ENCODE measurements around the gene SOX6. TPM values are rescaled to one million over a fixed set of nuclear protein-coding genes. Genes with fewer than 3 reads are reported as not detected.

Gene SOX6
- polyA plus RNA-seq, 3 donors, result not detected

GRCh38 chr11:16034074-16034473, 322.3 kb downstream of the SOX6 start:
- H4K20me1 ChIP-seq (ENCODE audit: insufficient read depth, low read length), result no peaks in the 10 kb centered on the region
- Mint-ChIP-seq H3K9me3 (no peaks in the 10 kb centered on the region), H3K4me1 (no peaks in the 10 kb centered on the region), H3K36me3 (no peaks in the 10 kb centered on the region), H3K27me3 (ENCODE audit: low read depth in 3 of 3) (peaks cover 0 to 3% (median 2%) of the 10 kb centered on the region in 3 donors), H3K4me3 (no peak overlapping the region), H3K27ac (no peak overlapping the region)
- no peak overlapping the region for H3K4me3 ChIP-seq (replicated peaks in 1 of 3; ENCODE audit: low read depth in 2 of 3, low read length in 3 of 3)
- H3K36me3 ChIP-seq (replicated peaks in 1 of 2; ENCODE audit: control insufficient read depth in 1 of 2, insufficient read depth in 2 of 2, low read length in 2 of 2), result no peaks in the 10 kb centered on the region
- no peak overlapping the region for H3K4me2 ChIP-seq (replicated peaks; ENCODE audit: extremely low read depth, low read length, poor library complexity, severe bottlenecking)
- intact Hi-C loops (cut with micrococcal nuclease), result no loop called here
- H2AFZ ChIP-seq (ENCODE audit: insufficient read depth, low read depth, low read length, poor library complexity, severe bottlenecking), result no peak overlapping the region
- H3K9me3 ChIP-seq (replicated peaks in 1 of 2; ENCODE audit: control insufficient read depth in 1 of 2, insufficient read depth in 1 of 2, low read length in 2 of 2), result no peaks in the 10 kb centered on the region
- H3K79me2 ChIP-seq (ENCODE audit: insufficient read depth, low read length), result no peaks in the 10 kb centered on the region
- TF ChIP-seq, protein P1, sequence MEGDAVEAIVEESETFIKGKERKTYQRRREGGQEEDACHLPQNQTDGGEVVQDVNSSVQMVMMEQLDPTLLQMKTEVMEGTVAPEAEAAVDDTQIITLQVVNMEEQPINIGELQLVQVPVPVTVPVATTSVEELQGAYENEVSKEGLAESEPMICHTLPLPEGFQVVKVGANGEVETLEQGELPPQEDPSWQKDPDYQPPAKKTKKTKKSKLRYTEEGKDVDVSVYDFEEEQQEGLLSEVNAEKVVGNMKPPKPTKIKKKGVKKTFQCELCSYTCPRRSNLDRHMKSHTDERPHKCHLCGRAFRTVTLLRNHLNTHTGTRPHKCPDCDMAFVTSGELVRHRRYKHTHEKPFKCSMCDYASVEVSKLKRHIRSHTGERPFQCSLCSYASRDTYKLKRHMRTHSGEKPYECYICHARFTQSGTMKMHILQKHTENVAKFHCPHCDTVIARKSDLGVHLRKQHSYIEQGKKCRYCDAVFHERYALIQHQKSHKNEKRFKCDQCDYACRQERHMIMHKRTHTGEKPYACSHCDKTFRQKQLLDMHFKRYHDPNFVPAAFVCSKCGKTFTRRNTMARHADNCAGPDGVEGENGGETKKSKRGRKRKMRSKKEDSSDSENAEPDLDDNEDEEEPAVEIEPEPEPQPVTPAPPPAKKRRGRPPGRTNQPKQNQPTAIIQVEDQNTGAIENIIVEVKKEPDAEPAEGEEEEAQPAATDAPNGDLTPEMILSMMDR (IDR thresholded peaks at IDR 0.05), result no peak
- whole genome bisulfite sequencing (ENCODE audit: insufficient coverage), result no CpG with 5 or more reads among the region's 1 CpG
- DNase-seq, result no peak
- no peak overlapping the region for H3K27ac ChIP-seq (ENCODE audit: low read depth in 1 of 2, low read length in 2 of 2)
- no peaks in the 10 kb centered on the region for H3K4me1 ChIP-seq (ENCODE audit: control insufficient read depth in 1 of 2, insufficient read depth in 2 of 2, low read length in 2 of 2)
- no peaks in the 10 kb centered on the region for H3K27me3 ChIP-seq (ENCODE audit: control insufficient read depth in 2 of 2, insufficient read depth in 2 of 2, low read length in 2 of 2)
- no peak overlapping the region for H3K9ac ChIP-seq (ENCODE audit: insufficient read depth, low read length, poor library complexity, severe bottlenecking)

DNA sequence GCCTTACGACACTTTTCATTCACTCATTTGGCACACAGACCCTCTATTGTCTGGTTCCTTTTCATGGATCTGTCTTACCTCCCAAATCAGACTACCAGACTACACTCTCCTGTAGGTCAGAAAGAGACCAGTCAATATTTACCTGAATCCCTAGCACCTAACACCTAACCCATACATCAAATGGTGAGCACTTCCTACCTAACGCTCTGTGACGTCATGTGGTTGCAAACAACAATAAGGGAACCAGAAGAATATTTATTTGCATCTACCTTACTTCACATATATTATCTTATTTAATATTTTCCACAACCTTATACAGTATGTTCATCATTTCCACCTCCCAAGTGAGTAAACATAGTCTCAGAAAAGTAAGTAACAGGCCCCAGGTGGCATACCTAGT, 323.4 kb downstream of the SOX6 start:
- intact Hi-C loops (cut with micrococcal nuclease), result no loop called here
- Mint-ChIP-seq H3K27me3 (ENCODE audit: low read depth in 3 of 3) (peaks cover 0 to 3% (median 2%) of the 10 kb centered on the region in 3 donors), H3K4me1 (no peaks in the 10 kb centered on the region), H3K36me3 (no peaks in the 10 kb centered on the region), H3K4me3 (no peak overlapping the region), H3K27ac (no peak overlapping the region), H3K9me3 (no peaks in the 10 kb centered on the region)
- H3K9me3 ChIP-seq (replicated peaks in 1 of 2; ENCODE audit: control insufficient read depth in 1 of 2, insufficient read depth in 1 of 2, low read length in 2 of 2), result no peaks in the 10 kb centered on the region
- H3K27me3 ChIP-seq (ENCODE audit: control insufficient read depth in 2 of 2, insufficient read depth in 2 of 2, low read length in 2 of 2), result no peaks in the 10 kb centered on the region
- no peaks in the 10 kb centered on the region for H3K4me1 ChIP-seq (ENCODE audit: control insufficient read depth in 1 of 2, insufficient read depth in 2 of 2, low read length in 2 of 2)
- H2AFZ ChIP-seq (ENCODE audit: insufficient read depth, low read depth, low read length, poor library complexity, severe bottlenecking), result no peak overlapping the region
- TF ChIP-seq, protein P1 (IDR thresholded peaks at IDR 0.05), result no peak
- no peak overlapping the region for H3K27ac ChIP-seq (ENCODE audit: low read depth in 1 of 2, low read length in 2 of 2)
- H3K36me3 ChIP-seq (replicated peaks in 1 of 2; ENCODE audit: control insufficient read depth in 1 of 2, insufficient read depth in 2 of 2, low read length in 2 of 2), result no peaks in the 10 kb centered on the region
- no peak overlapping the region for H3K4me2 ChIP-seq (replicated peaks; ENCODE audit: extremely low read depth, low read length, poor library complexity, severe bottlenecking)
- no peaks in the 10 kb centered on the region for H4K20me1 ChIP-seq (ENCODE audit: insufficient read depth, low read length)
- no peak for DNase-seq
- 96% methylated on average over 3 of the region's 3 CpGs for WGBS (ENCODE audit: insufficient coverage)
- H3K9ac ChIP-seq (ENCODE audit: insufficient read depth, low read length, poor library complexity, severe bottlenecking), result no peak overlapping the region
- H3K79me2 ChIP-seq (ENCODE audit: insufficient read depth, low read length), result no peaks in the 10 kb centered on the region
- no peak overlapping the region for H3K4me3 ChIP-seq (replicated peaks in 1 of 3; ENCODE audit: low read depth in 2 of 3, low read length in 3 of 3)
